NCI-H146 treated with DMSO at 0.1 percent for 48 hours (cell line): Measurements from ENCODE around the gene HDAC4.
A peak's percentile ranks its signal among the peaks of the same experiment; 100 is the strongest.

Source experiments
- DNase-seq: peaks from one replicate; lab custom pipeline; 2025; ENCODE audit not compliant: unreplicated experiment; lab: John Stamatoyannopoulos, UW

Gene HDAC4

GRCh38 chr2:239194731-239195317 lies 206.0 kb downstream of the HDAC4 start:
- no peak for DNase-seq

GRCh38 chr2:239193925-239194677 lies 206.7 kb downstream of the HDAC4 start:
- no peak for DNase-seq

- DNase-seq = no peak
Measured at GRCh38 chr2:239193401-239193811, 207.4 kb downstream of the HDAC4 start.

GRCh38 chr2:239192975-239193374 lies 207.8 kb downstream of the HDAC4 start:
- DNase-seq = no peak

DNA sequence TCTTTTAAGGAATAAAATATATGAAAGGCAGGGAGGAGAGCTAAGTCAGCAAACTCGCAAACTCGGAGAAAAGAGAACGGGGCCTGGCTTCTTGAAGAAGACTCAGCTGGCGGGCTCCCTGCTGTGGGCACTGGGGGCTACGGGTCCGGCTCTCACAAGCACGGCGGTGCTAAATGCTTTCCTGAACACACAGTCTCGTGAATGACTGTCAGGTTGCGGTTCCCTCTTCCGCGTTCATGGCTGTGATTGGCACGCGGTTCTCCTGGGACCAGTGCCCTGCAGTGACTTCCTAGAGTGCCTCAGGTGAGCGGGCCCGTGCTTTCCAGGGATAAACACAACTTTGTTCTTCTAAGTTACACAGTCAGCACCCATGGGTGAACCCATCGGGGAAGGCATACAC lies 208.4 kb downstream of the HDAC4 start:
- DNase-seq = no peak

GRCh38 chr2:239190921-239191885 lies 209.6 kb downstream of the HDAC4 start:
- no peak for DNase-seq

DNA sequence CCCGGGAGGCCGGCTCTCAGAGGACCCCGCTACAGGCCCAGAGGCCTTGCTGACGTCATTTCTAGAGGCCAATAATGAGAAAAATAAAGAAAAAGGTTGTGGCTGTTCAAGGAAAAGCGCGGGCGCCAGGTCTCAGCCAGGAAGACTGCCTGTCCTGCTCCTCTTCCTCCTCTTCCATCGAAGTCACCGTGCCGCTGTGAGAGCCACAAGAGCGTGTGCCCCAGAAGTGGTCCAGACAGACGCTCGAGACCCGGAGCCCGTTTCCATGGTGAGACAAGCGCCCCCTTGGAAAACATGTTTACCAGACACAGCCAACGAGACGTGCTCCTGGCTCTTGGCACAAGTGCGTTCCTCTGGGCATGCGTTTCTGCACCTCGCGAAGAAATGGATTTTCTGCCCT lies 210.5 kb downstream of the HDAC4 start:
- DNase-seq = no peak

- DNase-seq = no peak
Measured at GRCh38 chr2:239189711-239190131, 211.1 kb downstream of the HDAC4 start.

GRCh38 chr2:239188536-239188935 lies 212.3 kb downstream of the HDAC4 start:
- no peak for DNase-seq

- DNase-seq = no peak
Measured at GRCh38 chr2:239187464-239188253, 213.2 kb downstream of the HDAC4 start.

DNA sequence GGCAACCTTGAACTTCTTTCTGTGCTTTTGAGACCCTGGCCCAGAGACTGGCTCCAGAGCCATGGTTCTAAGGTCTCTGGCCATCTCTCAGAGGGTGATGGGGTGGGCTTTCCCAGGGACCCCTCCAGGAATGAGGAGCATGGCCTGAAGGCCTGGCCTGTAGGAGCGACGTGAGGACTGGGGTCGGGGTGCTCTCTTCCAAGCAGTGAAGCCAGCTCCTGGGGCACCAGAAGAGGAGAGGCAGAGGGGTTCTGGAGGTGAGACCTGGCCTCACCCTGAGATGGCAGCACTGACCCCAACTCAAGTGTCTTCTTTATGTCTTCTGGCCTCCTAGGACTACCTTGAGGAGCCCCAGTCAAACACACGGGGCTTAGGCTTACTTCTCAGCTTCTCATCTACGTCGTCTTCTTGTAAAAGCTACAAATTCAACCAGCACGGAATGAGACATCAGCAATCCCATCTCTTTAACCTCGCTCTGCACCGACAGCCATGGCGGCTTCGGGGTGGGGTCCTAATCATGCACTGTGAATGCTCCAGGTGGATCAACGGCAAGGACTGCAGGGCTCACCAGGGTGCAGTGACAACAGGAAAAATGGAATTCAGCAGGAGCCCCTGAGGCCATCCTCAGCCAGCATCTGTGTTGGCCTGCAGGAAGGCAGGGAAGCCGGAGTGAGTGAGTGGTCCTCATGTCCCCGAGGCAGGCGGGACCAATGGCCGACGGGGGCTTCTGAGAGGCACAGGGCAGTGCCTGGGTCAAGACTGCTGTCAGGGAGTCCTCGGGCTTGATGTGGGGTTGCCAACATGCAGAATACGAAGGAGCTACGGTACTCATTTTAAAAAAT lies 214.1 kb downstream of the HDAC4 start:
- DNase-seq = peak; percentile 17

DNA sequence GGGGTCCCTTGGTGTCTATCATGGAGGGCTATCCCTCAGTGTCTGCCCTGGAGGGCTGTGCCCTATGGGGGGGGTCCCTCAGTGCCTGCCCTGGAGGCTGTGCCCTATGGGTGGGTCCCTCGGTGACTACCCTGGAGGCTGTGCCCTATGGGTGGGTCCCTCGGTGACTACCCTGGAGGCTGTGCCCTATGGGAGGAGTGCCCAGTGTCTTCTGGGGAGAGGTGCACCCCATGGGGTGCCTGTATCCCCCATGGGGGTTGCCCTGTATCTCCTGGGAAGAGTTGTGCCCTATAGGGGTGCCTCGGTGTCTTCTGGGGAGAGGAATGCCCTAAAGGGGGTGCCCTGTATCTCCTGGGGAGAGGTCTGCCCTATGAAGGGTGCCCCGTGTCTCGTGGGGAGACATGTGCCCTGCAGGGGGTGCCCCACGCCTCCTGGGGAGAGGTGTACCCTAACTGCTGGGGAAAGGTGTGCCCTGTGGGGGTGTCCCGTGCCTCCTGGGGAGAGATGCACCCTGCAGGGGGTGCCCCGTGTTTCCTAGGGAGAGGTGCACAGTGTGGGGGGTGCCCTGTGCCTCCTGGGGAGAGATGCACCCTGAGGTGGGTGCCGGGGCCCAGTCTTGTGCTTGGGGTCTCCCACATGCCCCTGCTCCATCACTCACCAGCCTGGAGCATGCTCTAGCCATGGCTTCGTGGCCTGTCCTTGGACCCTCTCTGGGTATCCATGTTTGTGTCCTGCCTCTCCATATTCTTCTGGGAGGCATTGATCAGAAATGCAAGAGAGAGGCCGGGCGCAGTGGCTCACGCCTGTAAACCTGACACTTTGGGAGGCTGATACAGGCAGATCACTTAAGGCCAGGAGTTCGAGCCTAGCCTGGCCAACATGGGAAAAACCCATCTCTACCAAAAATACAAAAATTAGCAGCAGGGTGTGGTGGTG lies 215.6 kb downstream of the HDAC4 start:
- no peak for DNase-seq

DNA sequence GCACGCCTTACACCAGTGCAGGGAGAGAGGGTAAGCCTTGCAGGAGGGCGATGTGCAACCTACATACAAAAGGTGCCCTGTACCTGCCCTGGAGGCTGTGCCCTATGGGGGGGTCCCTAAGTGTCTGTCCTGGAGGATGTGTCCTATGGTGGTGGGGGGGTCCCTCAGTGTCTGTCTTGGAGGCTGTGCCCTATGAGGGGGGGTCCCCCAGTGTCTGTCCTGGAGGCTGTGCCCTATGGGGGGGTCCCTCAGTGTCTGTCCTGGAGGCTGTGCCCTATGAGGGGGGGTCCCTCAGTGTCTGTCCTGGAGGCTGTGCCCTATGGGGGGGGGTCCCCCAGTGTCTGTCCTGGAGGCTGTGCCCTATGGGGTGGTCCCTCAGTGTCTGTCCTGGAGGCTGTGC lies 216.6 kb downstream of the HDAC4 start:
- no peak for DNase-seq

- DNase-seq = no peak
Measured at GRCh38 chr2:239182981-239183791, 217.6 kb downstream of the HDAC4 start.

- DNase-seq = peak; percentile 78
Measured at GRCh38 chr2:239181903-239182581, 218.8 kb downstream of the HDAC4 start.

GRCh38 chr2:239181074-239181902 lies 219.5 kb downstream of the HDAC4 start:
- peak; percentile 8 for DNase-seq
